Fibroblast of skin of left quadriceps (primary cell): ENCODE measurements around the gene FBRSL1.
"Not testable (repeated sequence)": the region's sequence is repeated elsewhere in the genome, so short reads cannot be mapped to it uniquely, and the experiment has no call there.

Experiments used
- DNase-seq, 2 experiments: peaks; one replicate each; pipeline ENCODE4 v3.0.0-alpha.2; 2013; ENCODE audit warnings: low read depth in 2 of 2

FBRSL1 gene

DNA sequence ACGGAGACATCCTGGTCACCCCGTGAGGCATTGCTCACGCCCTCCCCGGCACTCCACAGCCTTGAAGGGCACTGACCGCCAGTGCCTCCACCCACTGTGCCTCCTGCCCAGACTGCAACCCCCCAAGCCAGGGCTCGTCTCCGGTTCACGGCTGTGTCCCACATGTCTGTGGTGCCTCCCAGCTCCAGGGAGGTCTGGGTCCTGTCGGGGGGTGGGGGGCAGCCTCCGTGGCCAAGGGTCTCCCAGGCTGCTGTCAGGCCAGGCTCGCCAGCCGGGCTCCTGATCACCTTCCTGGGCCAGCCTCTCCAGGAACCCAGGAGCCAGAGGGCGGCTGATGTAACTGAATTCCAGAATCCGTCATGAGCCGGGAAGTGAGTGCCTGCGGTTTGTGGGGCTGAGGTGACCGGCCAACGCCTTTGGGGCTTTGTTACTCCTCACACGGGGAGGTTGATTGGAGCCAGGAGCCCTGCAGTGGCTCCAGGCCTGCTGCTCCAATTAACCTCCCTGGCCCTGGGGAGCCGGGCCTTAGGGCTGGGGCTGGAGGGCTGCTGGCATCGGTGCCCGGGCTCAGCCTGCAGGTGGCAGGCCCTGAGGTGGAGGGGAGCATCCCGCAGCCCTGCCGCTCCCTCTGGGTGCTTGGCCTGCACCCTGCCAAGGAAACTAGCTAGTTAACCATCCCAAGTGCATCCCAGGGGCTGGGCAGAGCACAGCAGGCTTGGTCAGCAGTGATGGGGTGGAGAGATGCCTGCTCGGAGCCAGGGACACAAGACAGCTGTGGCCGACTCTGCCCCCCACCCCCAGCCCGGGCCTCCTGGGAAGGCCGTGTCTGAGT lies 36.4 kb upstream of the FBRSL1 start:
- peak; percentile 21 to 29 for DNase-seq

- DNase-seq, result no peak
These were observed 35.6 kb upstream of the FBRSL1 start for GRCh38 chr12:132454193-132454932.

GRCh38 chr12:132454933-132455418 lies 35.0 kb upstream of the FBRSL1 start:
- DNase-seq, result no peak

- no peak for DNase-seq
These were observed 34.4 kb upstream of the FBRSL1 start for GRCh38 chr12:132455565-132455964.

DNA sequence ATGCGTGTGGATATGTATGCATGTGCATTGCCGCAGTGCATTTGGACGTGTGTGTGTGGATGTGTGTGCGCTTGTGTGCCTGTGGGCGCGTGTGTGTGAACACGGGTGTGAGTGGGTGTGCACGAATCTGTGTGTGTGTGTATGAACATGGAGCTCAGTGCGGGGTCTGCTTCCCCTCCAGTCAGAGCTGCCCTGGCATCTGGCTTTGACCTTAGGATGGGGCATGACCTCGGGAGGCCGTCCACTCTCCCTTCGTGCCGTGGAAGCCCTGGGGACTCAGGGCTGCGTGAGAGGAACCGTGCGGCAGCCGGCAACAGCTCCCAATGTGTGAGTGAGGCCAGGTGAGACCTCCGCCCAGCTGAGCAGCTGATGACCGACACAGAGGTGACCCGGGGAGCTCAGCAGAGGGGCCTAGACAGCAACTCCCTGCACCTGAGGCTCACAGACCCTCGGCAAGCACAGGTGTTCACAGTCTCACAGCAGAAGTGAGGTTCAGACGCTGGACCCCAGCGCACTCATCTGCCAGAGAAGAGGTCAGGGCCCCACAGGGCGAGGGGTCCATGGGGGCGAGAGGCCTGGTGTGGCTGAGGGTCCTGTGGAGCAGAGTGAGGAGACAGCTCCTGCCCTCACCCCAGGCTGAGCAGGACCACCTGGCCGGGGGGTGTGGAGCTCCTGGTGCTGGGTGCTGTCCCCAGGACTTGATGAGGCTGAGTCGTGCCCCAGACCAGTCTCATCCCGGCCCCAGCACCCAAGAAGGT lies 33.6 kb upstream of the FBRSL1 start:
- DNase-seq, result no peak

DNA sequence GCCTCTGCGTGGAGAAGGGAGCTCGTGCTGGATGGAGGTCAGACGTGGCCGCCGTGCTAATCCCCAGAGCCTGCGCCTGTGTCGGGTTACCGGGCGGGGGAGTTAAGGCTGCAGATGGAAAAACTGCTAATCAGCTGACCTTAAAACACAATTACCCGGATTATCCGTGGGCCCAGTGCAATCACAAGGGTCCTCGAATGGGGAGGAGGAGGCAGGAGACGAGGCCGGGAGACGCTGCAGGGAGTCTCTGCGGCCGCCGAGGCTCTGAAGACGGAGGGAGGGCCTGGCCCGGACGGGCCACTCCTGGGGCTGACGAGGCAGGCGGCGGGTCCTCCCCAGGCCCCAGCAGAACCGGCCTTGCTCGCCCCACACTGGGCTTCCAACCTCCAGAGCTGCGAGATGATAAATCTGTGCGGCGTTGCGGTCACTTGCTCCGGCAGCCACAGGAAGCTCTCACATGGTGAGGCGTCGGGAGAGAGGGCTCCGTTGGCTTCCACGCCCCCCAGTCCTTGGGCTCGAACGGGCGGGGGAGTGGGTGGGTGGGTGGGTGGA lies 32.9 kb upstream of the FBRSL1 start:
- no peak for DNase-seq

DNA sequence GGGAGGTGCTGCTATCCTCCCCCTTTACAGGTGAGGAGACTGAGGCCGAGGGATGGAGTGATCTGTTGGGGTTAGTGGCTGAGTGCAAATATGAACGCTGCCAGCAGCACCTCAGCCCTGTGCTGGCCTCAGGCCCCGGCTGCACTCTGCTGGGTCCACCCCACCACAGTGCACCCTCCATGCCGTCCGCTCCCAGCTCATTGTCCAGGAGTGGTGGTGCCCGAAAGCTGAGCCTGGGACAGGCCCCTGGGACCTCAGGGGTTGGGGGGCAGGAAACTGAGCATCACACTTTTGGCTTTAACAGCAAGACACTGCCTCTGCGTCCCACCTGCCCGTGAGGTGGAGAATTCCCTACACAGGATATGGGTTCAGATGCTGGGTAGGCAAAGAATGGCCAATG lies 31.5 kb upstream of the FBRSL1 start:
- no peak for DNase-seq

- DNase-seq, result no peak
These were observed 30.9 kb upstream of the FBRSL1 start for GRCh38 chr12:132458846-132459641.

DNA sequence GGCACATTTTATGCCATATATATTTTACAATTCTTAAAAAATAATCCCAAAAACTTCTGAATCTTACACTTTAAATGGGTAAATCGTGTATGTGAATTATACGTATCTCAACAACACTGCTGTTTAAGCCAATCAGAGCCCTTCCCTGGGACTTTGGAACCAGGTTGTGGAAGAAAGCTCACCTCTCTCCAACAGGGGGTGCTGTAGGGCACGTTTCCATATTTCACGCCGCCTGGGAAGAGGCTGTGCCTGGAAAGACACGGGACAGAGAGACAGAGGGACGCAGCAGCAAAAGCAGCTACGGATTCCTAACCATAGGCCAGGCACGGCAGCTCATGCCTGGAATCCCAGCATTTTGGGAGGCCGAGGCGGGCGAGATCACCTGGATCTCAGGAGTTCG lies 29.4 kb upstream of the FBRSL1 start:
- no peak for DNase-seq

- no peak for DNase-seq
These were observed 28.4 kb upstream of the FBRSL1 start for GRCh38 chr12:132461526-132461925.

DNA sequence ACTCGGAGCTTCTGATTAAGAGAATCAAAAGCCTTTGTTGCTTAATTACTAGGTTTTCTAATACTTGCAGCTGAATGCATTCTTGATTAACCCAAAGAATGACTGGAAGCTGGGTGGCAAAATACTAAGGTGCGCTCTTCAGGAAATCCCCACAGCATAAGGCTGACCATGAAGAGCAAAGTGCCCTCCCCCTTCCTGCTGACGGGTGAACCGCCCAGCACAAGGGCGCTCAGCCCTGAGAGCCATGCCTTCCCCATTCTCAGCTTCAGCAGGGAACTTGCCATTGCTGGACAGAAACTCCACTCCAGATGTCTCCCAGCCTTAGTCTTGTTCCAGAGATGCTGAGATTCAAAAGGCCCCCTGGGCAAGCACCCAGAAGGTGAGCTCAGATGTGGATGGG lies 27.2 kb upstream of the FBRSL1 start:
- no peak for DNase-seq

DNA sequence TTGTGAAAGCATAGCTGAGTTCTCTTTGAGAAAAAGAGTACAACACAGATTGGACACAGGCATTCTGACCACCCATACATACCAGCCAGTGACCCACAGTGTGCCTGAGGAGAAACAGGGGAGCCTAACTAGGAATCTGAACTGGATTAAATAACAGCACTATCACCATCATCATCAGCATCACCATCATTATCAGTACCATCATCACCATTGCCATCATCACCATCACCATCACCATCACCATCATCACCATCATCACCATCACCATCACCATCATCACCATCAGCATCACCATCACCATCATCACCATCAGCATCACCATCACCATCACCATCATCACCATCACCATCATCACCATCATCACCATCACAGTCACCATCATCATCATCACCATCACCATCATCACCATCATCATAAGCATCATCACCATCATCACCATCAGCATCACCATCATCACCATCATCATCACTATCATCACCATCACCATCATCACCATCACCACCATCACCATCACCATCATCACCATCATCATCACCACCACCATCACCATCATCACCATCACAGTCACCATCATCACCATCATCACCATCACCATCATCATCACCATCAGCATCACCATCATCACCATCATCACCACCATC lies 26.5 kb upstream of the FBRSL1 start:
- DNase-seq, result not testable (repeated sequence)

DNA sequence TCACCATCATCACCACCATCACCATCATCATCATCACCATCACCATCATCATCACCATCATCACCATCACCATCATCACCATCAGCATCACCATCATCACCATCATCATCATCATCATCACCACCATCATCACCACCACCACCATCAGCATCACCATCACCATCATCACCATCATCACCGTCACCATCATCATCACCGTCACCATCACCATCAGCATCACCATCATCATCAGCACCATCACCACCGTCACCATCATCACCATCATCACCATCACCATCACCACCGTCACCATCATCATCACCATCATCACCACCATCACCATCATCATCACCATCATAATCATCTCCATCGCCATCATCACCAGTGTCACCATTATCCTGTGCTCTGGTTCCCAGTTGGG lies 25.6 kb upstream of the FBRSL1 start:
- DNase-seq, result not testable (repeated sequence)

GRCh38 chr12:132464820-132465219 lies 25.1 kb upstream of the FBRSL1 start:
- DNase-seq, result no peak

- DNase-seq, result no peak
These were observed 24.4 kb upstream of the FBRSL1 start for GRCh38 chr12:132465269-132466190.

DNA sequence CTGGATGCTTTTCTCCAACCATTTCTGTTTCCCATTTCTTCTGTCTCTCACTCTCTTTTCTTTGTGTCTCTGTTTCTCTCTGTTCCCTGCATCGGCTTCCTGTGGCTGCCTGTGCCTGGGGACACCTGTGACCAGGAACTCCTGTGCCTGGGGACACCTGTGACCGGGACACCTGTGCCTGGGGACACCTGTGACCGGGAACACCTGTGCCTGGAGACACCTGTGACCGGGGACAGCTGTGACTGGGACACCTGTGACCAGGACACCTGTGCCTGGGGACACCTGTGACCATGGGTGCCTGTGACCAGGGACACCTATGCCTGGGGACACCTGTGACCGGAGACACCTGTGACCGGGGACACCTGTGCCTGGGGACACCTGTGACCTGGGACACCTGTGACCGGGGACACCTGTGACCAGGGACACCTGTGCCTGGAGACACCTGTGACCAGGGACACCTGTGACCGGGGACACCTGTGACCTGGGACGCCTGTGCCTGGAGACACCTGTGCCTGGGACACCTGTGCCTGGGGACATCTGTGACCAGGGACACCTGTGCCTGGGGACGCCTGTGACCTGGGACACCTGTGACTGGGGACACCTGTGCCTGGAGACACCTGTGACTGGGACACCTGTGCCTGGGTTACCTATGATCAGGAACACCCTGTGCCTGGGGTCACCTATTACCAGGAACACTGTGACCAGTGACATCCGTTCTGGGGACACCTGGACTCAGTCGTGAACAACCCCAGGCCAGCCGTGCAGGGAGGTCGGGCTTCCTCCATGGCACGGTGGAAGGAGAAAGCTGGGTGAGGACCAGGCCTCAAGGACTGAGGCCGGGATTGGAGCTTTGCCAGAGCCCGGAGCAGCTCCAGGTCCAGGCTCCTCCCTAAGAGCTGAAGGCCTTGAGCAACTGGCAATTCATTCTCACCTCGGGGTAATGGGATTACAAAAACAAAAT lies 23.4 kb upstream of the FBRSL1 start:
- no peak for DNase-seq

DNA sequence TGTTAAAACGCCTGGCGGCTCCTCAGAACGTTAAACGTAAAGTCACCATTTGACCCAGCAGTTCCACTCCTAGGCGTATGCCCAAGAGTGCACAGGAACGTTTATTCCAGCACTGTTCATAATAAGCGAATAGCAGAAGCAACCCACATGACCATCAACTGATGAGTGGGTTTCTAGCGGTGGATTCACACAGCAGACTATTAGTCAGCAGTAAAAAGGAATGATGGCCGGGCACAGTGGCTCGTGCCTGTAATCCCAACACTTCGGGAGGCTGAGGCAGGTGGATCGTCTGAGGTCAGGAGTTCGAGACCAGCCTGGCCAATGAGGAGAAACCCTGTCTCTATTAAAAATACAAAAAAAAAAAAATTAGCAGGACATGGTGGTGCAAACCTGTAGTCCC lies 22.4 kb upstream of the FBRSL1 start:
- no peak for DNase-seq

- DNase-seq, result no peak
These were observed 20.5 kb upstream of the FBRSL1 start for GRCh38 chr12:132469423-132469822.
